Right kidney (tissue), 9 donors: ENCODE measurements around the gene IGSF23.

ENCODE experiments used
- DNase-seq: peaks from one replicate; pipeline ENCODE4 v3.0.0-alpha.2; 2016
- long read RNA-seq, 8 donors: transcript quantifications; one replicate each; lab custom pipeline, GENCODE V29; 2026

Gene IGSF23
- long read RNA-seq, donor 1, result 0 reads
- long read RNA-seq, donor 2, result 0 reads
- long read RNA-seq, donor 3, result 0 reads
- long read RNA-seq, donor 4, result 0 reads
- long read RNA-seq, donor 5, result 0 reads
- long read RNA-seq, donor 6, result 0 reads
- long read RNA-seq, donor 7, result 0 reads
- long read RNA-seq, donor 8, result 0 reads

- DNase-seq, result no peak
Measured at GRCh38 chr19:44613295-44614178, at the start of gene IGSF23. Gene IGSF23 (plus strand): TSS chr19:44613563. CDS start chr19:44613646, 83 bp downstream.

- DNase-seq, result no peak
Measured at GRCh38 chr19:44566984-44567383, 46.4 kb upstream of the IGSF23 start.

- no peak for DNase-seq
Measured at GRCh38 chr19:44567745-44568144, 45.6 kb upstream of the IGSF23 start.

- DNase-seq, result no peak
Measured at GRCh38 chr19:44570603-44570983, 42.8 kb upstream of the IGSF23 start.

- peak; percentile 66 for DNase-seq
Measured at GRCh38 chr19:44570984-44571684, 42.2 kb upstream of the IGSF23 start.

- DNase-seq, result no peak
Measured at GRCh38 chr19:44571830-44572580, 41.4 kb upstream of the IGSF23 start.

- DNase-seq, result no peak
Measured at GRCh38 chr19:44572581-44572900, 40.8 kb upstream of the IGSF23 start.

- no peak for DNase-seq
Measured at GRCh38 chr19:44573183-44573582, 40.2 kb upstream of the IGSF23 start.

- peak; percentile 41 for DNase-seq
Measured at GRCh38 chr19:44573627-44574026, 39.7 kb upstream of the IGSF23 start.

- DNase-seq, result peak; percentile 36
Measured at GRCh38 chr19:44574186-44574950, 39.0 kb upstream of the IGSF23 start.

- DNase-seq, result no peak
Measured at GRCh38 chr19:44575116-44575700, 38.2 kb upstream of the IGSF23 start.

- DNase-seq, result no peak
Measured at GRCh38 chr19:44576843-44577565, 36.4 kb upstream of the IGSF23 start.

GRCh38 chr19:44577566-44577874 lies 35.8 kb upstream of the IGSF23 start:
- DNase-seq, result no peak

GRCh38 chr19:44579663-44580365 lies 33.5 kb upstream of the IGSF23 start:
- no peak for DNase-seq

- no peak for DNase-seq
Measured at GRCh38 chr19:44580366-44580895, 32.9 kb upstream of the IGSF23 start.

- DNase-seq, result no peak
Measured at GRCh38 chr19:44581288-44581687, 32.1 kb upstream of the IGSF23 start.

- no peak for DNase-seq
Measured at GRCh38 chr19:44582581-44583265, 30.6 kb upstream of the IGSF23 start.

- no peak for DNase-seq
Measured at GRCh38 chr19:44585371-44586133, 27.8 kb upstream of the IGSF23 start.
